OCI-LY1 (cell line): Measurements from ENCODE around the gene TUBB3.

Experiments used
- H2AFZ ChIP-seq: fragments of 200-600 bp; sonication (generic), shearing (Covaris generic); 2 replicates; pipeline ENCODE4 v1.6.0; 2014; ENCODE audit warnings: antibody characterized with exemption, mild to moderate bottlenecking, low read length
- H3F3A ChIP-seq: fragments of 200-600 bp; sonication (generic), shearing (Covaris generic); 2 replicates; pipeline ENCODE4 v1.6.0; 2014; ENCODE audit warnings: mild to moderate bottlenecking, antibody characterized with exemption, low read length, moderate library complexity; ENCODE audit not compliant: insufficient read depth
- H3K27ac ChIP-seq: fragments of 200-600 bp; sonication (generic); 2 replicates; pipeline ENCODE4 v1.5.1; 2014; ENCODE audit warnings: low read length, mixed run types, mild to moderate bottlenecking, low read depth; ENCODE audit not compliant: poor library complexity, severe bottlenecking
- H3K27me3 ChIP-seq: fragments of 200-600 bp; sonication (generic); 2 replicates; pipeline ENCODE4 v1.6.0; 2014; ENCODE audit warnings: antibody characterized with exemption, mild to moderate bottlenecking, low read length, moderate library complexity; ENCODE audit not compliant: insufficient read depth
- H3K36me3 ChIP-seq: fragments of 200-600 bp; sonication (generic); 2 replicates; pipeline ENCODE4 v1.6.1; 2014; ENCODE audit warnings: mild to moderate bottlenecking, antibody characterized with exemption, low read length, moderate library complexity, mixed read lengths; ENCODE audit not compliant: insufficient read depth
- H3K4me1 ChIP-seq: fragments of 200-600 bp; sonication (generic); 2 replicates; pipeline ENCODE4 v1.5.1; 2014; ENCODE audit warnings: mild to moderate bottlenecking, low read length, moderate library complexity; ENCODE audit not compliant: insufficient read depth, severe bottlenecking
- H3K4me2 ChIP-seq: fragments of 200-600 bp; sonication (generic), shearing (Covaris generic); 2 replicates; pipeline ENCODE4 v1.6.1; 2014; ENCODE audit warnings: low read length
- H3K4me3 ChIP-seq: fragments of 200-600 bp; sonication (generic); 2 replicates; pipeline ENCODE4 v1.5.1; 2014; ENCODE audit warnings: low read length, low read depth, mild to moderate bottlenecking, mixed read lengths; ENCODE audit not compliant: poor library complexity, severe bottlenecking
- H3K79me2 ChIP-seq: fragments of 200-600 bp; shearing (Covaris generic); 2 replicates; pipeline ENCODE4 v1.6.1; 2016; ENCODE audit warnings: mixed run types, low read length, mixed read lengths; ENCODE audit not compliant: insufficient read depth
- H3K9ac ChIP-seq: fragments of 200-600 bp; sonication (generic), shearing (Covaris generic); 2 replicates; pipeline ENCODE4 v1.6.1; 2014; ENCODE audit warnings: mild to moderate bottlenecking, low read length, mixed read lengths
- H3K9me2 ChIP-seq: fragments of 200-600 bp; sonication (generic), shearing (Covaris generic); 2 replicates; pipeline ENCODE4 v1.6.1; 2014; ENCODE audit warnings: low read depth, mild to moderate bottlenecking, low read length, mixed read lengths
- H3K9me3 ChIP-seq: fragments of 200-600 bp; shearing (Covaris generic); 2 replicates; pipeline ENCODE4 v1.6.1; 2014; ENCODE audit warnings: low read length, mixed read lengths
- H4K20me1 ChIP-seq: fragments of 200-600 bp; sonication (generic), shearing (Covaris generic); 2 replicates; pipeline ENCODE4 v1.6.0; 2016; ENCODE audit warnings: mild to moderate bottlenecking, low read length; ENCODE audit not compliant: insufficient read depth
- CTCF ChIP-seq: fragments of 200-600 bp; sonication (generic), shearing (Covaris generic); IDR thresholded peaks from 2 replicates; pipeline ENCODE4 v1.5.1; 2017; ENCODE audit warnings: mild to moderate bottlenecking, antibody characterized with exemption, low read length, moderate library complexity, mixed read lengths
- EZH2 ChIP-seq: fragments of 200-600 bp; sonication (generic), shearing (Covaris generic); IDR thresholded peaks from 2 replicates; pipeline ENCODE4 v1.8.0; 2017; ENCODE audit warnings: borderline replicate concordance, mixed run types, mild to moderate bottlenecking, antibody characterized with exemption, low read length, moderate library complexity, mixed read lengths

The TUBB3 gene

GRCh38 chr16:89962754-89963498 is 39.8 kb downstream of the TUBB3 start:
- H3K4me2 ChIP-seq = no peak overlapping the region
- no peaks in the 10 kb centered on the region for H3K4me1 ChIP-seq
- no peaks in the 10 kb centered on the region for H3K79me2 ChIP-seq
- H3K9ac ChIP-seq = no peak overlapping the region
- H3K9me2 ChIP-seq = no peaks in the 10 kb centered on the region
- no peaks in the 10 kb centered on the region for H3K27me3 ChIP-seq
- H3K9me3 ChIP-seq = no peaks in the 10 kb centered on the region
- no peaks in the 10 kb centered on the region for H3F3A ChIP-seq
- no peak overlapping the region for H2AFZ ChIP-seq
- no peak overlapping the region for H3K27ac ChIP-seq
- no peaks in the 10 kb centered on the region for H4K20me1 ChIP-seq
- TF ChIP-seq EZH2 = no peak
- TF ChIP-seq CTCF = no peak
- H3K36me3 ChIP-seq = peaks cover 67% of the 10 kb centered on the region
- H3K4me3 ChIP-seq = no peak overlapping the region

GRCh38 chr16:89964201-89964600 is 41.1 kb downstream of the TUBB3 start:
- no peaks in the 10 kb centered on the region for H3F3A ChIP-seq
- no peaks in the 10 kb centered on the region for H3K9me2 ChIP-seq
- H3K36me3 ChIP-seq = peaks cover 54% of the 10 kb centered on the region
- H3K27ac ChIP-seq = no peak overlapping the region
- TF ChIP-seq CTCF = no peak
- no peaks in the 10 kb centered on the region for H3K4me1 ChIP-seq
- H3K79me2 ChIP-seq = no peaks in the 10 kb centered on the region
- no peaks in the 10 kb centered on the region for H3K9me3 ChIP-seq
- H4K20me1 ChIP-seq = no peaks in the 10 kb centered on the region
- no peaks in the 10 kb centered on the region for H3K27me3 ChIP-seq
- H2AFZ ChIP-seq = no peak overlapping the region
- no peak overlapping the region for H3K9ac ChIP-seq
- H3K4me2 ChIP-seq = no peak overlapping the region
- H3K4me3 ChIP-seq = no peak overlapping the region

- Histone ChIP-seq H3F3A (no peaks in the 10 kb centered on the region), H3K4me3 (no peak overlapping the region), H3K9me2 (no peaks in the 10 kb centered on the region), H4K20me1 (no peaks in the 10 kb centered on the region), H3K9ac (no peak overlapping the region), H3K27ac (no peak overlapping the region), H3K4me1 (no peaks in the 10 kb centered on the region), H2AFZ (no peak overlapping the region), H3K79me2 (no peaks in the 10 kb centered on the region), H3K9me3 (no peaks in the 10 kb centered on the region; the same call in 1 of the 2 replicates), H3K27me3 (no peaks in the 10 kb centered on the region), H3K36me3 (peaks cover 41% of the 10 kb centered on the region), H3K4me2 (no peak overlapping the region)
- no peak for TF ChIP-seq EZH2
- TF ChIP-seq CTCF = no peak
These were observed 42.5 kb downstream of the TUBB3 start for GRCh38 chr16:89965447-89966225.
